K562 (cell line): Measurements from ENCODE around the gene SP2. TPM values are rescaled to one million over a fixed set of nuclear protein-coding genes. Genes with fewer than 3 reads are reported as not detected.

Experiments used
- ATAC-seq: fragments of 200-7000 bp; cut with Tn5 transposase; 3 replicates; pipeline ENCODE4 v1.9.1; 2020; ENCODE audit warnings: moderate library complexity
- BruUV-seq: library from RNA; stranded (reverse); fragments of 400-500 nt; replicated peaks from 2 replicates; lab custom pipeline; 2021; lab: Mats Ljungman, UMichigan
- CTCF ChIA-PET: fragments of 300-600 bp; formaldehyde crosslinking; extraction: SDS; loops from one replicate; lab custom pipeline; 2021; ENCODE audit warnings: low intra/inter-chr PET ratio; lab: Yijun Ruan, JAX
- POLR2A ChIA-PET: fragments of 300-600, 350-650 bp; sonication (Branson Sonifier 250); formaldehyde crosslinking; extraction: SDS; loops from one replicate; lab custom pipeline; 2021; ENCODE audit warnings: antibody characterized with exemption, inconsistent platforms; lab: Yijun Ruan, JAX
- DNase-seq, 4 experiments: peaks; one replicate each; pipeline versions ENCODE4 v3.0.0 to v3.0.0-alpha.2; 2011 to 2018; ENCODE audit warnings: low spot score in 3 of 4, mixed read lengths in 3 of 4; ENCODE audit errors: extremely low read depth in 1 of 4
- FAIRE-seq: peaks from 2 replicates; lab custom pipeline; 2011; peaks lifted over from hg19 to GRCh38; lab: Jason Lieb, UNC
- H2AFZ ChIP-seq: 2 replicates; pipeline ENCODE4 v1.6.0; 2011; ENCODE audit warnings: low read depth, low read length, control low read depth, inconsistent platforms
- H3K27ac ChIP-seq: fragments of 200-600 bp; 3 replicates; pipeline ENCODE4 v1.8.0; 2011; ENCODE audit warnings: low read depth, mild to moderate bottlenecking, control low read depth, inconsistent platforms, low read length, moderate library complexity, mixed read lengths; ENCODE audit errors: extremely low read depth
- H3K27me3 ChIP-seq, 2 experiments: fragments of 300-600 bp in 1 of 2; 2 replicates in 1 of 2; 3 replicates in 1 of 2; pipeline versions ENCODE4 v1.6.0 to v1.8.0; 2011; ENCODE audit warnings: inconsistent platforms in 2 of 2, low read length in 2 of 2, mild to moderate bottlenecking in 1 of 2, mixed read lengths in 1 of 2, moderate library complexity in 1 of 2; ENCODE audit not compliant: control insufficient read depth in 2 of 2, insufficient read depth in 2 of 2
- H3K36me3 ChIP-seq: fragments of 300-600 bp; 3 replicates; pipeline ENCODE4 v1.8.0; 2011; ENCODE audit warnings: mild to moderate bottlenecking, low read length, inconsistent platforms; ENCODE audit not compliant: control insufficient read depth, insufficient read depth
- H3K4me1 ChIP-seq, 2 experiments: fragments of 200-600 bp in 1 of 2; replicated peaks in 1 of 2; 2 replicates in 1 of 2; 3 replicates in 1 of 2; pipeline versions ENCODE4 v1.5.1 to v1.8.0; 2011; ENCODE audit warnings: inconsistent platforms in 2 of 2, low read length in 2 of 2, mild to moderate bottlenecking in 1 of 2, mixed read lengths in 1 of 2, moderate library complexity in 1 of 2; ENCODE audit not compliant: control insufficient read depth in 2 of 2, insufficient read depth in 2 of 2
- H3K4me2 ChIP-seq: 2 replicates; pipeline ENCODE4 v1.6.1; 2011; ENCODE audit warnings: low read length, control low read depth, inconsistent platforms, mixed read lengths; ENCODE audit not compliant: insufficient read depth
- H3K4me3 ChIP-seq: fragments of 200-600 bp; sonication (generic), shearing (Covaris generic); 2 replicates; pipeline ENCODE4 v1.5.1; 2016; ENCODE audit warnings: control low read depth, inconsistent platforms
- H3K79me2 ChIP-seq: fragments of 200-600 bp; 3 replicates; pipeline ENCODE4 v1.8.0; 2011; ENCODE audit warnings: low read length, inconsistent platforms; ENCODE audit not compliant: control insufficient read depth, insufficient read depth
- H3K9ac ChIP-seq, 2 experiments: 2 replicates each; pipeline versions ENCODE4 v1.6.0 to v1.6.1; 2011; ENCODE audit warnings: low read depth in 2 of 2, low read length in 2 of 2, control low read depth in 1 of 2, inconsistent platforms in 1 of 2, mild to moderate bottlenecking in 1 of 2, mixed read lengths in 1 of 2; ENCODE audit not compliant: insufficient read depth in 1 of 2
- H3K9me1 ChIP-seq: one replicate; pipeline ENCODE4 v1.6.0; 2011; ENCODE audit warnings: inconsistent platforms, mild to moderate bottlenecking, low read length, moderate library complexity; ENCODE audit not compliant: control insufficient read depth, insufficient read depth
- H3K9me3 ChIP-seq: replicated peaks from 2 replicates; pipeline ENCODE4 v1.5.1; 2011; ENCODE audit warnings: low read depth, low read length, inconsistent platforms; ENCODE audit not compliant: control insufficient read depth, insufficient read depth
- H4K20me1 ChIP-seq: replicated peaks from 2 replicates; pipeline ENCODE4 v1.6.1; 2011; ENCODE audit warnings: low read length, inconsistent platforms, mixed read lengths; ENCODE audit not compliant: control insufficient read depth, insufficient read depth
- PHF21A ChIP-seq: fragments of 450-650 bp; IDR thresholded peaks from 2 replicates; pipeline ENCODE4 v1.6.1; 2017; ENCODE audit warnings: low read depth, borderline replicate concordance
- PKNOX1 ChIP-seq: fragments of 450-650 bp; IDR thresholded peaks from 2 replicates; pipeline ENCODE4 v1.6.1; 2016
- WGBS: fragments of 100-300 bp; shearing (Covaris generic); methylation state at CpG from one replicate; pipeline ENCODE4 v1.1.6; 2016; ENCODE audit warnings: low coverage, mixed read lengths; ENCODE audit not compliant: insufficient coverage; ENCODE audit errors: missing lambda C conversion rate; 5-methylcytosine and 5-hydroxymethylcytosine counted together
- in situ Hi-C: fragments of 300-500 bp; cut with MboI; formaldehyde crosslinking; loops from 4 replicates; pipeline ENCODE4 v1.15.0; 2018; ENCODE audit warnings: inconsistent platforms, mixed read lengths
- intact Hi-C: fragments of 100-400 bp; cut with micrococcal nuclease; formaldehyde crosslinking; loops from 2 replicates; pipeline ENCODE4 v1.14.2; 2022
- polyA plus RNA-seq, 8 experiments: library from polyadenylated mRNA; depleted of rRNA in 4 of 8; stranded (reverse) in 5 of 8; unstranded in 3 of 8; fragments of >200 nt; fragmentation: Nextera tagmentation in 2 of 8; fragmentation: Illumina TruSeq in 1 of 8; extraction: Ambion mirVana in 2 of 8; extraction: Trizol in 1 of 8; gene quantifications; 2 replicates each; pipeline versions ENCODE4 v1.2.1 to v1.2.3, GENCODE V29; 2011 to 2014; ENCODE audit warnings: inconsistent platforms in 1 of 8, missing spikeins in 1 of 8
- total RNA-seq, 7 experiments: library from RNA; depleted of rRNA in 6 of 7; stranded (reverse); fragments of >200 nt in 6 of 7; fragmentation: Illumina TruSeq in 2 of 7; extraction: Trizol in 2 of 7; gene quantifications; 2 replicates each; pipeline versions ENCODE4 v1.2.1 to v1.2.3, GENCODE V29; 2011 to 2021; ENCODE audit warnings: low replicate concordance in 1 of 7

Gene SP2
- total and polyA plus RNA-seq, 9 of the 15 experiments (the other 6 are each of a cell fraction or from before 2014, with no cell fraction given): 0.77 to 22.3 (median 2.3) TPM

DNA sequence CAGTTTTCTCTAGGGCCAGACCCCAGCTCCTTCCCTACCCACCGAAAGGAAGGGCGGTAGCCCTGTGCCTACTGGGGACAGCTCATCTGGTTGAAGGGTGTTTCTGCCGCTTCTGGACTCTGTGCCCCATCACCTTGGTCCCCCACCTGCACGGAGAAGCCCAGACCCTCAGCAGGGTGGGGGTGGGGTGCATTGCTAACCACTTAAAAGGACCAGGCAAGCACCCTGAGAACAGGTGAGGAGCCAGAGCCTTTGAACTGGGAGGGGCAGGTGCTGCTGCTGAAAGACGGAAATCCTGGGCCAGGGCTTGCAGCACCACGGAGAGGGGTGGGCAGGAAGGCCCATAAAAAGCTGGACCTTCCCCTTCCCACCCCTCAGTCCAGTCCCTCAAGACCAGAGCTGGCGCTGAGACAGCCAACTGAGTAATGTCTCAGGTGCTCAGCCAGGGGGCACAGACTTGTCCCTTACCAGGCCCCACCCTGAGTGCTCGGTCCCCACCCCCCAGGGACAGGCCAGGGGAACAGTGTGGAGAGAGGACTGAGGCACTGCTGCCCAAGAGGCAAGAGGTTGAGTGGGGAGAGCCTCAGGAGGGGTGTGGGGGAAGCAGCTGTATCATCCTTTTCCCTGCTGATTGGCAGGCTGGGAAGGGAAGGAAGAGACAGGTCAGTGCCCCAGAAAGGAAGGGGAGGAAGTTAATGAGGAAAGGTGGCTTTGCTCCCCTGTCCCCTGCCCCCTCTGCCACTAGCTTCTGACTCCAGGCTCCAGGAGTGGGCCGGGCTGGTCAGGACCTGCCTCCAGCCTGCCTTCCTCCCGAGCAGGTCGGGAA, 10.9 kb upstream of the SP2 start:
- no TSS peak for BruUV-seq
- CTCF ChIA-PET: no interaction called here
- DNase-seq: no peak
- Histone ChIP-seq H3K9me1 (no peaks in the 10 kb centered on the region), H3K36me3 (no peaks in the 10 kb centered on the region), H3K9ac (peak overlapping the region in 1 of 2 experiments; percentile 73; a peak in 2 of 4 replicates), H2AFZ (no peak overlapping the region), H3K79me2 (no peaks in the 10 kb centered on the region), H3K4me1 (peaks cover 29 to 30% of the 10 kb centered on the region in 2 experiments), H3K27ac (no peak overlapping the region), H3K27me3 (no peaks in the 10 kb centered on the region; a peak in 1 of 5 replicates), H3K4me3 (no peak overlapping the region), H4K20me1 (no peaks in the 10 kb centered on the region), H3K9me3 (no peaks in the 10 kb centered on the region), H3K4me2 (no peak overlapping the region)
- in situ Hi-C loops (no loop called here), intact Hi-C loops (no loop called here)
- ATAC-seq: no peak
- TF ChIP-seq PKNOX1 (peak; percentile 51; the same call in 1 of the 2 replicates), PHF21A (no peak)
- FAIRE-seq: no peak
- 52% methylated on average over 9 of the region's 11 CpGs for WGBS
- POLR2A ChIA-PET: interaction anchor here (0.6 to 2.8 kb wide), 10 partner anchors 9 to 273 kb away, joined by 3 to 18 read pairs (median 4); partner anchors contain the start of genes SCRN2 and SP2
